Putamen (tissue), 1 donor: ENCODE data around the gene SOS2.
"Not testable (repeated sequence)": the region's sequence is repeated elsewhere in the genome, so short reads cannot be mapped to it uniquely, and the experiment has no call there.

Experiments
- DNase-seq: peaks from one replicate; pipeline ENCODE4 v3.0.0-alpha.2; 2016; ENCODE audit warnings: low spot score

Gene SOS2

GRCh38 chr14:50085570-50086320 is 145.6 kb downstream of the SOS2 start:
- no peak for DNase-seq

GRCh38 chr14:50084666-50085065 is 146.7 kb downstream of the SOS2 start:
- DNase-seq, result no peak

- DNase-seq, result no peak
These were observed 147.7 kb downstream of the SOS2 start for GRCh38 chr14:50083467-50084337.

GRCh38 chr14:50082784-50083466 is 148.5 kb downstream of the SOS2 start:
- DNase-seq, result no peak

- no peak for DNase-seq
These were observed 149.1 kb downstream of the SOS2 start for GRCh38 chr14:50082308-50082742.

- DNase-seq, result not testable (repeated sequence)
These were observed 152.3 kb downstream of the SOS2 start for GRCh38 chr14:50079103-50079502.

- not testable (repeated sequence) for DNase-seq
These were observed 157.7 kb downstream of the SOS2 start for GRCh38 chr14:50073663-50074062.

GRCh38 chr14:50072395-50072794 is 159.0 kb downstream of the SOS2 start:
- DNase-seq, result no peak

GRCh38 chr14:50070840-50071548 is 160.4 kb downstream of the SOS2 start:
- no peak for DNase-seq

- DNase-seq, result no peak
These were observed 161.1 kb downstream of the SOS2 start for GRCh38 chr14:50070230-50070629.

GRCh38 chr14:50069325-50069724 is 162.1 kb downstream of the SOS2 start:
- no peak for DNase-seq

GRCh38 chr14:50068496-50068895 is 162.9 kb downstream of the SOS2 start:
- no peak for DNase-seq

- no peak for DNase-seq
These were observed 163.5 kb downstream of the SOS2 start for GRCh38 chr14:50067723-50068495.
